22Rv1 (cell line): ENCODE results near the gene SKI.

Source experiments
- ZFX ChIP-seq: fragments of 450-650 bp; IDR thresholded peaks from 2 replicates; pipeline ENCODE4 v1.6.1; 2017; ENCODE audit warnings: antibody characterized with exemption, borderline replicate concordance
- TF ChIP-seq, protein P1 (sequence below): fragments of 450-650 bp; IDR thresholded peaks from 2 replicates; pipeline ENCODE4 v1.5.1; 2017; ENCODE audit warnings: mild to moderate bottlenecking

DNA sequence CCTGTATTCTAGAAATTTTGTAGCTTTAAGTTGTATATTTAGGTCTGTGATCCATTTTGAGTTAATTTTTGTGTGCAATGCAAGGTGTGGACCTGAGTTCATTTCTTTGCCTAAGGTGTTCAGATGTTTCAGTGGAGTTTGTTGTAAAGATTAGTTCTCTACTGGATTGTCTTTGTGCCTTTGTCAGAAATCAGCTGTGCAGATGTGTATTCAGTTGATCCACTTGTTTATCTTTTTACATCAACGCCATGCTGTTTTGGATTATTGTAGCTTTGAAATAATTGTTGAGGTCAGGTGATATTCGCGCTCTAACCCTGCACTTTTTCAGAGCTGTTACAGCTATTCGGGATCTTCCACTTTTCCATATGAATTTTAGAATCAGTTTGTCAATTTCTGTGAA is 32.8 kb downstream of the SKI start:
- TF ChIP-seq, protein P1, sequence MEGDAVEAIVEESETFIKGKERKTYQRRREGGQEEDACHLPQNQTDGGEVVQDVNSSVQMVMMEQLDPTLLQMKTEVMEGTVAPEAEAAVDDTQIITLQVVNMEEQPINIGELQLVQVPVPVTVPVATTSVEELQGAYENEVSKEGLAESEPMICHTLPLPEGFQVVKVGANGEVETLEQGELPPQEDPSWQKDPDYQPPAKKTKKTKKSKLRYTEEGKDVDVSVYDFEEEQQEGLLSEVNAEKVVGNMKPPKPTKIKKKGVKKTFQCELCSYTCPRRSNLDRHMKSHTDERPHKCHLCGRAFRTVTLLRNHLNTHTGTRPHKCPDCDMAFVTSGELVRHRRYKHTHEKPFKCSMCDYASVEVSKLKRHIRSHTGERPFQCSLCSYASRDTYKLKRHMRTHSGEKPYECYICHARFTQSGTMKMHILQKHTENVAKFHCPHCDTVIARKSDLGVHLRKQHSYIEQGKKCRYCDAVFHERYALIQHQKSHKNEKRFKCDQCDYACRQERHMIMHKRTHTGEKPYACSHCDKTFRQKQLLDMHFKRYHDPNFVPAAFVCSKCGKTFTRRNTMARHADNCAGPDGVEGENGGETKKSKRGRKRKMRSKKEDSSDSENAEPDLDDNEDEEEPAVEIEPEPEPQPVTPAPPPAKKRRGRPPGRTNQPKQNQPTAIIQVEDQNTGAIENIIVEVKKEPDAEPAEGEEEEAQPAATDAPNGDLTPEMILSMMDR = no peak
- no peak for TF ChIP-seq ZFX
